ENCODE data around the gene NIPSNAP2. TPM values are rescaled to one million over a fixed set of nuclear protein-coding genes. Genes with fewer than 3 reads are reported as not detected.
"Not testable (repeated sequence)": the region's sequence is repeated elsewhere in the genome, so short reads cannot be mapped to it uniquely, and the experiment has no call there.

NIPSNAP2 gene
- total RNA-seq, 3 donors from 2014 or later (not counting 1 experiment from before 2014, with no cell fraction given): 35.9 to 44.8 (median 42.8) TPM

DNA sequence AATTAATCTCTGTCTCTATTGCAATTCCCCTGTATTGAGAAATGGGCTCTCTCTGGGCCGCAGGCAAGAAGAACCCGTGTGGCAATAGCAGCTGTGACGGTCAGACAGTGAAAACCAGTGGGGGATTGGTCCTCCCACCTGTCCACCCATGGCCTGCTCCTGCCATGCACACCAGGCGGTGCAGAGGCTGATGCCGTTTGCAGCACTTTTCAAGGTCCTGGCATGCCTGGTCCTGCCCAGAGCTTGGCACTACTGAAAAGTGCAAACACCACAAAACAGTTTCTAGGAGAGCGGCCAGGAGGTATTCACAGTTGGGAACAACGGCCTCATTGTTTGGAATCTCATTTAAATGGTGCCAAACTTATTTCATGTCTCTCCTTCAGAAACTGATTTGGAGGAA lies 45.3 kb downstream of the NIPSNAP2 start:
- intact Hi-C loops (cut with micrococcal nuclease): loop anchor here (10.0 kb wide), 1 partner anchor 245 kb away; no protein-coding TSS in a partner anchor
- Histone ChIP-seq H3K36me3 (ENCODE audit: control insufficient read depth, insufficient read depth, low read length) (no peaks in the 10 kb centered on the region), H3K4me1 (ENCODE audit: control insufficient read depth, insufficient read depth, low read length) (peaks cover 3% of the 10 kb centered on the region), H3K27ac (ENCODE audit: low read length) (no peak overlapping the region), H3K4me3 (ENCODE audit: low read length) (no peak overlapping the region), H3K9me3 (ENCODE audit: control insufficient read depth, insufficient read depth, low read length) (no peaks in the 10 kb centered on the region), H3K27me3 (ENCODE audit: control insufficient read depth, insufficient read depth, low read length) (no peaks in the 10 kb centered on the region)
- H3K27me3 Mint-ChIP-seq (ENCODE audit: low read depth in 2 of 2): no peaks in the 10 kb centered on the region
- H3K36me3 Mint-ChIP-seq: no peaks in the 10 kb centered on the region
- 91% methylated on average over 7 of the region's 7 CpGs for WGBS (ENCODE audit: insufficient coverage)
- TF ChIP-seq, protein P1, sequence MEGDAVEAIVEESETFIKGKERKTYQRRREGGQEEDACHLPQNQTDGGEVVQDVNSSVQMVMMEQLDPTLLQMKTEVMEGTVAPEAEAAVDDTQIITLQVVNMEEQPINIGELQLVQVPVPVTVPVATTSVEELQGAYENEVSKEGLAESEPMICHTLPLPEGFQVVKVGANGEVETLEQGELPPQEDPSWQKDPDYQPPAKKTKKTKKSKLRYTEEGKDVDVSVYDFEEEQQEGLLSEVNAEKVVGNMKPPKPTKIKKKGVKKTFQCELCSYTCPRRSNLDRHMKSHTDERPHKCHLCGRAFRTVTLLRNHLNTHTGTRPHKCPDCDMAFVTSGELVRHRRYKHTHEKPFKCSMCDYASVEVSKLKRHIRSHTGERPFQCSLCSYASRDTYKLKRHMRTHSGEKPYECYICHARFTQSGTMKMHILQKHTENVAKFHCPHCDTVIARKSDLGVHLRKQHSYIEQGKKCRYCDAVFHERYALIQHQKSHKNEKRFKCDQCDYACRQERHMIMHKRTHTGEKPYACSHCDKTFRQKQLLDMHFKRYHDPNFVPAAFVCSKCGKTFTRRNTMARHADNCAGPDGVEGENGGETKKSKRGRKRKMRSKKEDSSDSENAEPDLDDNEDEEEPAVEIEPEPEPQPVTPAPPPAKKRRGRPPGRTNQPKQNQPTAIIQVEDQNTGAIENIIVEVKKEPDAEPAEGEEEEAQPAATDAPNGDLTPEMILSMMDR (IDR thresholded peaks at IDR 0.05): no peak
- no peaks in the 10 kb centered on the region for H3K9me3 Mint-ChIP-seq
- DNase-seq: no peak
- H3K4me1 Mint-ChIP-seq: no peaks in the 10 kb centered on the region
- H3K27ac Mint-ChIP-seq: no peak overlapping the region
- no peak for ATAC-seq
- H3K4me3 Mint-ChIP-seq: no peak overlapping the region

DNA sequence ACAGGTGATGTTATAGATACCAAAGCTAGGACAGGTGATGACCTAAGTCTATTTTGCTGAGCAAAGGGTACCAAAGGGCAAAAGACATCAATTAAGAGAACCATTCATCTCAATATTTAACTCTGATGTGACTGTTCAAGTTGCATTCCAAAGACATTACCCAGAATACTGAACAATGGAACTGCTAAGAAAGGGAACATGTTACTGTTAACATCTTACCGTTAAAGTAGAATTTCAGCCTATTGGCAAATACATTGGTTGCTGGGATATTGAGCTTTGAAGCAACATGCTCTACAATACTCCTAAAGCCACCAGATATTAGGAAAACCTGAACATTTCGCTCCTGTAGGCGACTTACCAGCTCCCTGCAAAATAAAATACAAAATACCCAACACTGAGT lies 52.6 kb downstream of the NIPSNAP2 start:
- 86% methylated on average over 1 of the region's 3 CpGs for WGBS (ENCODE audit: insufficient coverage)
- not testable (repeated sequence) for H3K36me3 Mint-ChIP-seq; H3K4me1 Mint-ChIP-seq; H3K9me3 ChIP-seq (ENCODE audit: control insufficient read depth, insufficient read depth, low read length); DNase-seq; H3K4me1 ChIP-seq (ENCODE audit: control insufficient read depth, insufficient read depth, low read length); H3K36me3 ChIP-seq (ENCODE audit: control insufficient read depth, insufficient read depth, low read length); H3K27ac ChIP-seq (ENCODE audit: low read length); ATAC-seq; H3K27me3 ChIP-seq (ENCODE audit: control insufficient read depth, insufficient read depth, low read length); H3K27me3 Mint-ChIP-seq (ENCODE audit: low read depth in 2 of 2); H3K9me3 Mint-ChIP-seq; H3K4me3 ChIP-seq (ENCODE audit: low read length); H3K27ac Mint-ChIP-seq; H3K4me3 Mint-ChIP-seq
- intact Hi-C loops (cut with micrococcal nuclease): loop anchor here (10.0 kb wide), 1 partner anchor 252 kb away; no protein-coding TSS in a partner anchor

DNA sequence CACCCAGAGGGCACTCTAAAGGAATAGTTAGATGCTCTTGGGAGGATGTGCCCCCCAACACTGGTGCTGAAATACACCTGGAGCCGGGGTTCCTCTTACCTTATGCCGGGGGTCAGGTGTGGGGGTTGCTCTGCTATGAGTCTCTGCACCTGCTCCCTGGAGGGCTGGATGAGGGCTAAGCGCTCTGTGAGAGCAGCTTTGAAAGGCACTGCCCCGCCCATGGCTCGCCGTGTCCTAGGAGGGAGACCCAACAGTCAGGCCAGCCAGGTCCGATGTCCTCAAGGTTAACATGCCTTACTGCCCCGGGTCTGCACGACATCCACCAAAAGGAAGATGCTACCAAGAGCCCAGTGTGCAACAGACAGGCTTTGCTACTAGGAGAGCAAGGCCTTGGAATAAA lies 55.1 kb downstream of the NIPSNAP2 start:
- DNase-seq: no peak
- ATAC-seq: no peak
- no peaks in the 10 kb centered on the region for H3K36me3 ChIP-seq (ENCODE audit: control insufficient read depth, insufficient read depth, low read length)

DNA sequence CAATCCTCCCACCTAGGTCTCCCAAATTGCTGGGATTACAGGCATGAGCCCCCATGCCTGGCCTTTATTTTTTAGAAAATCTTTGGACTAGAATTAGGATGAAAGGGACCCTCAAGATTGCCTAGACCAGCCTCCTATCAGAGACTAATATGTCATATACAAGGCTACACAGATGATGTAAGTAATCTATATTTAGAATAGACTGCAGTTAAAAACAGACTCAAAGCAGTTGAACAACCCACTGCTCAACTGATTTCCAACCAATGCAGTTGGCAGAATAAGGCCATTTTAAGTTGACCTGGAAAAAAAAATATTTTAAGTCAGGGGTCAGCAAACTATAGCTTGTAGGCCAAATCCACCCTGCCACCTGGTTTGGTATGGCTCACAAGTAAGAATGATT lies 59.1 kb downstream of the NIPSNAP2 start:
- TF ChIP-seq, protein P1 (IDR thresholded peaks at IDR 0.05): no peak
- no peak overlapping the region for H3K27ac ChIP-seq (ENCODE audit: low read length)
- Mint-ChIP-seq H3K27ac (no peak overlapping the region), H3K27me3 (ENCODE audit: low read depth in 2 of 2) (no peaks in the 10 kb centered on the region), H3K9me3 (no peaks in the 10 kb centered on the region), H3K4me3 (no peak overlapping the region), H3K36me3 (no peaks in the 10 kb centered on the region), H3K4me1 (no peaks in the 10 kb centered on the region)
- H3K4me3 ChIP-seq (ENCODE audit: low read length): no peak overlapping the region
- DNase-seq (no peak), ATAC-seq (no peak)
- no peaks in the 10 kb centered on the region for H3K27me3 ChIP-seq (ENCODE audit: control insufficient read depth, insufficient read depth, low read length)
- no peaks in the 10 kb centered on the region for H3K4me1 ChIP-seq (ENCODE audit: control insufficient read depth, insufficient read depth, low read length)
- intact Hi-C loops (cut with micrococcal nuclease): no loop called here
- H3K36me3 ChIP-seq (ENCODE audit: control insufficient read depth, insufficient read depth, low read length): no peaks in the 10 kb centered on the region
- H3K9me3 ChIP-seq (ENCODE audit: control insufficient read depth, insufficient read depth, low read length): no peaks in the 10 kb centered on the region

More for the DNA sequence above, 55.1 kb downstream of the NIPSNAP2 start:
- H3K4me3 Mint-ChIP-seq: no peak overlapping the region
- Histone ChIP-seq H3K9me3 (ENCODE audit: control insufficient read depth, insufficient read depth, low read length) (no peaks in the 10 kb centered on the region), H3K27ac (ENCODE audit: low read length) (no peak overlapping the region), H3K27me3 (ENCODE audit: control insufficient read depth, insufficient read depth, low read length) (no peaks in the 10 kb centered on the region), H3K4me1 (ENCODE audit: control insufficient read depth, insufficient read depth, low read length) (no peaks in the 10 kb centered on the region), H3K4me3 (ENCODE audit: low read length) (no peak overlapping the region)
- H3K36me3 Mint-ChIP-seq: no peaks in the 10 kb centered on the region
- H3K9me3 Mint-ChIP-seq: no peaks in the 10 kb centered on the region
- intact Hi-C loops (cut with micrococcal nuclease): loop anchor here (10.0 kb wide), 1 partner anchor 255 kb away; no protein-coding TSS in a partner anchor
- no peaks in the 10 kb centered on the region for H3K27me3 Mint-ChIP-seq (ENCODE audit: low read depth in 2 of 2)
- TF ChIP-seq, protein P1 (IDR thresholded peaks at IDR 0.05): no peak
- no peaks in the 10 kb centered on the region for H3K4me1 Mint-ChIP-seq
- H3K27ac Mint-ChIP-seq: no peak overlapping the region
- WGBS (ENCODE audit: insufficient coverage): 83% methylated on average over 9 of the region's 9 CpGs
